NCI-H82 (cell line): ENCODE measurements around the gene SMYD3.
A peak's percentile ranks its signal among the peaks of the same experiment; 100 is the strongest.

Experiments used
- DNase-seq: peaks from one replicate; lab custom pipeline; 2025; lab: John Stamatoyannopoulos, UW

The SMYD3 gene

GRCh38 chr1:245906207-245906606, 600.9 kb downstream of the SMYD3 start:
- no peak for DNase-seq

DNA sequence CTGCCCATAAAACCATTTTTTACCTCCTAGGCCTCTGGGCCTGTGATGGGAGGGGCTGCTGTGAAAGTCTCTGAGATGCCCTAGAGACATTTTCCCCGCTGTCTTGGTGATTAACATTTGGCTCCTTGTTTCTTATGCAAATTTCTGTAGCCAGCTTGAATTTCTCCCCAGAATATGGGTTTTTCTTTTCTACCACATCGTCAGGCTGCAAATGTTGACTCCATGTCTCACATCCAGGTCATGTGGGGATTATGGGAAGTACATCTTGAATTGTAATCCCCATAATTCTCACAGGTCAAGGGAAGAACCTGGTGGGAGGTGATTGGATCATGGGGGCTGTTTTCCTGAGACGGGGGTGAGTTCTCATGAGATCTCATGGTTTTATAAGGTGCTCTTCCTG, 603.2 kb downstream of the SMYD3 start:
- no peak for DNase-seq

DNA sequence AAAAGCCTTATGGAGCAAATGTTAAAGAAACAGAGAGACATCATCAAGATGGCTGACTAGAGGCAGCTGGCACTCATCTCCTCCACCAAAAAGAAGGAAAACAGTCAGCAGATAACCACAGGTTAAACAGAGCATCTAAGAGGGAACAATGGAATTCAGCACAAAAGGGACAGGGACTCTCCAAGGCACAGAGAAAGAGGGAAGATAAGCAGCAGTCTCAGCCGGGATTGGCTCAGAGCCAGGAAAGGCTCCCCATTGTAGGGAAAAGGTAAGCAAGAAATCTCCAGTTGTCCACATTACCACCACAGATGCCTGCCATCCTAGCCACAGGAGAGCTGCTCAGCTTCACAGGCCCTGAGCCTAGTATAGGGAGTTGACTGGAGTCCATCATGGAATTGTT, 605.5 kb downstream of the SMYD3 start:
- DNase-seq, result no peak

DNA sequence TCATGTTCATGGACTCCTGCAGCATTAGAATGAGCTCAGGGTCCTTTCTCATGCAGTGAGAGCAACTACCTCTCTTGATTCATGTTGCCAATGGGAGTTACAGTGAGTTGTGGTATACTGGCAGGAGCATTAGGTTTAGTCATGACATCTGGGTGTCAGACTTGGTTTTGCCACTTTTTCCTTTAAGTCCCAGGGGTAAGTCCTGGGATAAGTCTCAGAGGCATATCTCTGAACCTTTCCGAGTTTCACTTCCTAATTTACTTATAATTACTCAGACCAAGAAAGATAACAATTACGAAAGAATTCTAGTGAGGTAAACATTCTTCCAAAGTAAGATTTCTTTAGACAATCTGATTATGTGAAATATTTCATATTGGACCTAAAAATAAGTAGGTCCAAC, 606.0 kb downstream of the SMYD3 start:
- DNase-seq, result no peak

- DNase-seq, result no peak
These were observed 608.5 kb downstream of the SMYD3 start for GRCh38 chr1:245898581-245898980.

GRCh38 chr1:245896258-245896657, 610.8 kb downstream of the SMYD3 start:
- no peak for DNase-seq

GRCh38 chr1:245895455-245895959, 611.6 kb downstream of the SMYD3 start:
- no peak for DNase-seq

DNA sequence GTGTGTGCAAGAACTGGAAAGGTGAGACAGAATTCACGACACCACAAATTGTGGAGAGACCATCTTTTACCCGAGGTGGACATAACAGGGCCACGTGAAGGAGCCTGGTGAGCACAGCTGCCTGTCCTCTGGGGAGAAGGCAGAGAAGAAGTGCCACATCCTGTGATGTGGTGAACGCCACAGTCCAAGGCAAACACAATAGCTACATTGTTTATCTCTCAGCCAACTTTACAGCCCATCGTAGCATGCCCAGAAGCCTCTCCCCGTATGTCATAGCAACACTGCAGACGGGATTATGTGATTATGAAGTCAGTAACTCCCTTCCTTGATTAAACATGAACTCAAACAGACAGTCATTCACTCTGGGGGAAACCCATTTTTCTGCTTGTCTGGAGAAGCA, 612.2 kb downstream of the SMYD3 start:
- DNase-seq, result peak; percentile 49

- DNase-seq, result no peak
These were observed 614.1 kb downstream of the SMYD3 start for GRCh38 chr1:245893025-245893424.

GRCh38 chr1:245888809-245889208, 618.3 kb downstream of the SMYD3 start:
- DNase-seq, result peak; percentile 60

- DNase-seq, result no peak
These were observed 619.2 kb downstream of the SMYD3 start for GRCh38 chr1:245887829-245888228.

- DNase-seq, result no peak
These were observed 625.2 kb downstream of the SMYD3 start for GRCh38 chr1:245881767-245882391.

DNA sequence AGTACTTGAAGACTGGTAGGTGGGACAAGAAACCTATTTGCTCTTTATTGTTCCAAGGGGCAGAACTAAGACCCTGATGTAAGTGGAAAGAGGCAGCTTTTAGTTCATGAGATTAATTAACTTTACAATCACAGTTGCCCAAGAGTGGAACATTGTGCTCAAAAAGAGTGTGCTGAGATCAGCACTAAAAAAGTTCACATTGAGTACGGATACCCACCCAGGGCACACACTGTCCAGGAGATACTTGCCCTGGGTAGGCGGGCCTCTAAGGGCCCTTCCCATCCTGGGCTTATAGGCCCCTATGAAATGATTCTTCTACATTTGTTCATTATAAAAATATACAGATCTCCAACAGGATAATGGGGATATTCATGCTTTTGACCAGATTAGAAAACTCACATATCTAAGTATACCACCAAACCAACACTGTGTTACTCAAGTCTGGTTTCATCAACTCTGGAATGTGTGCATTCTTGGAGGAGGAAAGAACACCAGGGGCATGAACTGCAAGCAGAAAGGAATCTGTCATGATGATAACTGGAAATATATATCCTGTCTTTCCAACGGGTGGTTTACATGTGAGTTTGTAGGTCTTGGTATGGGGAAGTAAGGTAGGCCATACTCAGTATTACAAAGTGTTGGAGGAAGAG, 626.2 kb downstream of the SMYD3 start:
- DNase-seq, result no peak

DNA sequence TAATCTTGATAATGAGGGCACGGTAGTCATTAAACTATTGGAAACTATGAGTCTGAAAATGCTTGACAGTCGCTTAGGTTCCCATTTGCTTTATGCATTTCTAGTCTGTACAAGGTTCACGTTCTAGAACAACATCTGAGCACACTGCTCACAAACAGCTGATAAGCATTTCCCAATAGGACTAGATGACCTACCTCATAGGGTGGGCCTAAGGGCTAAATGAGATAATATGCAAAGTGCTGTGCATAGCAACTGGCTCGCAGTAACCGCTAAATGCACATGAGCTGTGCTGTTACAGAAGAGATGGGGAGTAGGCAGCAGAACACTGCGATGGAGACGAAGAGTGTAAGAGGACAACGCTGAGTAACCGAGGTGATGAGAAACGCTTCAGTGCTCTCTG, 628.0 kb downstream of the SMYD3 start:
- DNase-seq, result no peak

DNA sequence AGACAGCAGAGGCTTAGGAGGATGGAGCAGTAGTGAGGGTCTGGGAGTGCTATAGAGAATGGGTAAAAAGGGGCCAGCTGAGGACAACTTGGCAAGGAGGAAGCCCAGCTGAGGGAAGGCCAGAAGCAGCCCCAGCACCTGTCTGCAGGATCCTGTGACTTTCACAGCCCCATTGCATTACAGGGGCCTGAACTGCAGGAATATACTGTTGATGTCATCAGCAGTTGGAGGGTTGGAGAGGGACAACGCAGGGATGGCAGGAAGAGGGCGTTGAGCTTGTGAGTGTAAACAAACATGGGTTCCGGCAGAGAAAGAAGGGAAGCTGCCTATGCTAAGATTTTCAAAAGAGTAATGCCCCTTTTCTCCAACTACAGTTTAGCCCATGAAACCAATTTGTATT, 628.5 kb downstream of the SMYD3 start:
- DNase-seq, result no peak

DNA sequence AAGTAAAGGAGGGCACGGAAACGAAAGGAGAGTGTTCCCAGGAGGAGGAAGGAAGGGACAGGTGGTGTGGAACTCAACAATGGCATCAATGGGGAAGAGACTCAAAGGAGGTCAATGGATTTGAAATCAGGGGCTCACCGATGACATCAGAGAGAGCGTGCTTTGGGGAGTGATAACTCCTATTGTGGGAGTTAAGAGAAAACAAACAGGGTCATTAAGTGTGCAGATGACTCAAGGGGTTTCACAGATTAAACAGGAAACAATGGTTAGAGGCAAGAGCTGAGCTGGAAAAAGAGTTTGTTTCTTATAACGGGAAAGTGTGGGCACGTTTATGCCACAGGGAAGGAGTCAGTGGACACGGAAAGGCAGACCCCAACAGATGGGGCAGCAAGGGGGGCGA, 629.1 kb downstream of the SMYD3 start:
- no peak for DNase-seq

DNA sequence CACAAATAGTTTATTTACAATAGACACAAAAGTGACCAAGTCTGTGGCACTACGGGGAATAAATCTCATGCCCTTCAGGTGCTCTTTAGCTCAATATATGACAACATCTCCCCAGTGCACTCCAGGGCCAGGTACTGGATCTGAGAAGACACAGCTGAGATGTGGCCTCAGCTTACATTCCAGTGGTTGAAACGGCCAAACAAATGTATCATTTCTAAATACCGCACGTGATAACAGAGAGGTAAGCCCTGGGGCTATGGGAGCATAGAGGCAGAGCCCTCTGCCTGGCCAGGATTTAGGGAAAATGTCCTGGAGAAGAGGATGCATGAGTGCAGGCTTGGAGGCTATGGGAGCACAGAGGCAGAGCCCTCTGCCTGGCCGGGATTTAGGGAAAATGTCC, 630.5 kb downstream of the SMYD3 start:
- no peak for DNase-seq

GRCh38 chr1:245875581-245876261, 631.4 kb downstream of the SMYD3 start:
- DNase-seq, result no peak

DNA sequence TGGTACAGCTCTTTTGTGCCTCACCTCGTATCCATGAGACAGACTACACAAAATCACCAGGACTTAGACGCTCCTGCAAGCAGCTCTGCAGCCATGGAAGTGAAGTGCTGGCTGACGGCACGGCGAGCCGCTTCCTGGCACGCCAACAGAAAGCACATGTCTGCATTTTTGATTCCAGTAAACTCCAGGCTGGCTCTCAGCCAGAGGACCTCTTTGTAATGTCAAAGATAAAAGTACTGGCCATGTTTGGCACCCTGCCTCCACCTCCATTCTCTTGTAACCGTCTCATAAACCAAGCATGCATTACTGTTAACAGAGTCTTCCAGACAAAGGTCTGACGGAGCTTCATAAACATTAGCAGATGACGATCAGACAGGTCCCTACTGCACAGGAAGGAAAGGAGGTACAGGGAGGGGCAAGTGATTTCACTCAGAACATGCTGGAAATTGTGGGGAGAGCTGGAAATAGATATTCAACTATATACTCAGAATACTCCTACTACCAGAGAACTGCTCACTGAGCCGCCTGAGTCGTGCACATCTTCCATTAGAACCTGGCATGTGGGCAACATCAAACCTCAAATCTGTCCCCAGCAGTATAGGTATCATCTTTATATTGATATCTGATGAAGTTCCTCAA, 632.0 kb downstream of the SMYD3 start:
- DNase-seq, result no peak

DNA sequence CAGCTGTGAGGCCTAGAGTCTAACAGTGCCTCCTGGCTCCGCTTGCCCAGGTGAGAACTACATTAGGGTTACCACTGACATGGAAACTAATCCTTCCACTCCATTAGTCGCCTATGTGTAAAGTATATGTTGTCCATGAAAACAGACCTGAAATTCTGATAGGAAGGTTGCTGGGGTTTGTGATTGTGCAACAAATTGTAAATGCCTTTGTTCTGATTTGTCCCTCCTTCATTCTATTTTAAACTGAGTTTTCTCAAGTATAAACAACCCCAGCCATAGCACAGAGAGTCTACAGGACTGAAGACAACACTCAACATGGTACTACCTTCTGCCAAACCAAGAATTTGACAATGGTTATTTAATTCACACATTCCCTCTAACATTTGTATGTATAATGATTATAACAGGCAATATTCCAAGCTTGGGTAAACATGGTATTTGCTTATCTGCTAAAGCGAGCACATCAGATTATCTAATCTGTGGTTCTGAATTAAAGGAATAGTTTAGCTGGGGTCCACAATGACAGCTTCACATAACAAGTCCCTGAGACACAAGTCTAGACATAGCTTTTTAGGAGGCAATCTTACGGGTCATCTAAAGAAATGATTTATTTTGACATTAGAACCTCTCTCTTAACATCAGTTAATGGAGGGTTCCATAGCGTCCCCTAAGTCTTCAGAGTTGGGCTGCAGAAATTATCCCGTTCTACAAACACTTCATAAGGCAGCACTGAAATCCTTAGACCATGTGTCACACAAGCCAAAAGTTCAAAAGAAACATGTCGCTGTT, 633.0 kb downstream of the SMYD3 start:
- DNase-seq, result no peak

- no peak for DNase-seq
These were observed 634.0 kb downstream of the SMYD3 start for GRCh38 chr1:245873068-245873467.

GRCh38 chr1:245872475-245872874, 634.6 kb downstream of the SMYD3 start:
- no peak for DNase-seq
